Measurements from ENCODE around the gene SIGLEC12.
"Not testable (repeated sequence)": the region's sequence is repeated elsewhere in the genome, so short reads cannot be mapped to it uniquely, and the experiment has no call there.

The SIGLEC12 gene

GRCh38 chr19:51508059-51508733 lies 6.6 kb upstream of the SIGLEC12 start:
- no peak for DNase-seq (ENCODE audit: low read depth)
- TF ChIP-seq CTCF (conservative IDR thresholded peaks at IDR 0.05; ENCODE audit: low read length), result no peak
- H3K4me3 ChIP-seq (ENCODE audit: low read length), result no peak overlapping the region

- TF ChIP-seq CTCF (conservative IDR thresholded peaks at IDR 0.05; ENCODE audit: low read length), result no peak
- DNase-seq (ENCODE audit: low read depth), result no peak
- no peak overlapping the region for H3K4me3 ChIP-seq (ENCODE audit: low read length)
Measured at GRCh38 chr19:51507640-51508058, 6.0 kb upstream of the SIGLEC12 start.

GRCh38 chr19:51507192-51507591 lies 5.6 kb upstream of the SIGLEC12 start:
- no peak for DNase-seq (ENCODE audit: low read depth)
- TF ChIP-seq CTCF (conservative IDR thresholded peaks at IDR 0.05; ENCODE audit: low read length), result no peak
- H3K4me3 ChIP-seq (ENCODE audit: low read length), result no peak overlapping the region

- TF ChIP-seq CTCF (conservative IDR thresholded peaks at IDR 0.05; ENCODE audit: low read length), result no peak
- no peak for DNase-seq (ENCODE audit: low read depth)
- no peak overlapping the region for H3K4me3 ChIP-seq (ENCODE audit: low read length)
Measured at GRCh38 chr19:51505904-51506303, 4.3 kb upstream of the SIGLEC12 start.

- no peak for DNase-seq (ENCODE audit: low read depth)
- no peak overlapping the region for H3K4me3 ChIP-seq (ENCODE audit: low read length)
- no peak for TF ChIP-seq CTCF (conservative IDR thresholded peaks at IDR 0.05; ENCODE audit: low read length)
Measured at GRCh38 chr19:51503896-51504295, 2.3 kb upstream of the SIGLEC12 start.

- H3K4me3 ChIP-seq (ENCODE audit: low read length), result no peak overlapping the region
- no peak for DNase-seq (ENCODE audit: low read depth)
- TF ChIP-seq CTCF (conservative IDR thresholded peaks at IDR 0.05; ENCODE audit: low read length), result no peak
Measured at GRCh38 chr19:51503286-51503817, 1.8 kb upstream of the SIGLEC12 start.

- not testable (repeated sequence) for H3K4me3 ChIP-seq (ENCODE audit: low read length); DNase-seq (ENCODE audit: low read depth)
Measured at GRCh38 chr19:51500931-51501330, 669 bp downstream of the SIGLEC12 start.
